NCI-H345 treated with DMSO at 0.1 percent for 48 hours (cell line): ENCODE data around the gene ZNF225.
"Not testable (repeated sequence)": the region's sequence is repeated elsewhere in the genome, so short reads cannot be mapped to it uniquely, and the experiment has no call there.

Source experiments
- DNase-seq: peaks from one replicate; lab custom pipeline; 2025; ENCODE audit not compliant: unreplicated experiment; lab: John Stamatoyannopoulos, UW

The ZNF225 gene

DNA sequence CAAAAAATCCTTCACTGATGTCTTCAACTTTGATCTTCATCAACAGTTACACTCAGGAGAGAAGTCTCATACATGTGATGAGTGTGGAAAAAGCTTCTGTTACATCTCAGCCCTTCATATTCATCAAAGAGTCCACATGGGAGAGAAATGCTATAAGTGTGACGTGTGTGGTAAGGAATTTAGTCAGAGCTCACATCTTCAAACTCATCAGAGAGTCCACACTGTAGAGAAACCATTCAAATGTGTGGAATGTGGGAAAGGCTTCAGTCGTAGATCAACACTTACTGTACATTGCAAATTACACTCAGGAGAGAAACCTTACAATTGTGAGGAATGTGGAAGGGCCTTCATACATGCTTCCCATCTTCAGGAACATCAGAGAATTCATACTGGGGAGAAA is 43.3 kb downstream of the ZNF225 start:
- no peak for DNase-seq

DNA sequence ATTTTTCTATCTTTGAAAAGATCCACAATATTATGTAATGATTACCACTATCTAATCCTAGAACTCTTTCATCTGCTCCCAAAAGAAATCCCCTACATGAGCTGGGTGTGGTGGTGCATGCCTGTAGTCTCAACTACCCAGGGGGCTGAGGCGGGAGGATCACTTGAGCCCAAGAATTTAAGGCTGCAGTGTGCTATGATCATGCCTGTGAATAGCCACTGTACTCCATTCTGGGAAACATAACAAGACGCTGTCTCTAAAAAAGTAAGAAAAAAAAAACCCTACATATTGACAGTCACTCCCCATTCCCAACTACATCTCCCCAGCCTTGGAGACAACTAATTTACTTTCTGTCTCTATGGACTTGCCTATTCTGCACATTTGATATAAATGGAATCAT is 50.6 kb downstream of the ZNF225 start:
- DNase-seq: no peak

DNA sequence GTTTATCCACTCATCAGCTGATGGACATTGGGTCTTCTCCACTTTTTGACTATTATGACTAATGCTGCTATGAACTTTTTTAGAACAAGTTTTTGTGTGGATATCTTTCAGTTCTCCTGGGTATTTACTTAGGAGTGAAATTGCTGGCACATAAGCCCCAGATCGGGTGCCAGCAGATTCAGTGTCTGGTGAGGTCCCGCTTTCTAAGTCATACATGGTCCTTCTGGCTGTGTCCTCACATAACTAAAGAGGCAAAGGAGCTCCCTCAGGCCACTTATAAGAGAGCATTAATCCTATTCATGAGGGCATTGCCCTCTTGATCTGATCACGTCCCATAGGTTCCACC is 51.1 kb downstream of the ZNF225 start:
- no peak for DNase-seq

DNA sequence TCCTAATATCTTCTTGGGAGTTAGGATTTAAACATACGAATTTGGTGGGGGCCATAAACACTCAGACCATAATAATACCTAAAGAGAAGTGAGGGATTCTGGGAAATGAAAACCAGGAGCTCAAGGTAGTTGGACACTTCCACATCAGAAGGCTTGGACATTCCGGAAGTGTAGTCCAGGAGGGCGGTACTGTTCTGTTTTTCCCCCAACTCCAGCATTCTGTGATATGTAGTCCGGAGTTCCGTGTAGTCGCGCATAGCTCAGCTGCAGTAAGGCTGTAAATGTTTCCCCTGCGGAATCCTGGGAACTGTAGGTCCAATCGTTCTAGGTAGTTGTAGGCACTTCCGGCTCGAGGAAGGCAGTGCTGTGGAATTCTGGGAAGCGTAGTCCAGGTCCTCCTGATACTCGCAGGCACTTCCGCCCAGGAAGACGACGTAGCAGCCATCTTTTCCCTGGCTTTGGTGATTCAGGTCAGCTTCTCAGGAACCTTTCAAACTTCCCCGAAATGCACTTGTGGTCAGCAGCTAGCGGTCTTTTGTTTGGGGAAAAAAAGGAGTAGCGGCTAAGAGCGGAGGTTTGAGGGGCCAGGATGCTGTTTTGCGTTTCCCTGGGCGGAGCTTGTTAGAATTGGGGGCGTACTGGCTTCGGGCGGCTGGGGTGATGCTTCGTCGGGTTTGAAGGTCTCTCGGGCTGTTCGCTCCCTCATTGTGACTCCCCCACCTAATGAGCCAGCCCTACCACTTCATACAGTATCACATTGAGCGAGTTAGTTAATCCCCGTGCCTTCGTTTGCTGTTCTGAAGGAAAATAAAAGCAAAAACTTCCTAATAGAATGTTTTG is 51.7 kb downstream of the ZNF225 start, which contains the start of gene ZNF226:
ZNF226 (plus strand) TSS at position 428 of the 840 bp plus-strand sequence. CDS start 4,981 bp downstream, outside the sequence.
- DNase-seq: peak; percentile 90

DNA sequence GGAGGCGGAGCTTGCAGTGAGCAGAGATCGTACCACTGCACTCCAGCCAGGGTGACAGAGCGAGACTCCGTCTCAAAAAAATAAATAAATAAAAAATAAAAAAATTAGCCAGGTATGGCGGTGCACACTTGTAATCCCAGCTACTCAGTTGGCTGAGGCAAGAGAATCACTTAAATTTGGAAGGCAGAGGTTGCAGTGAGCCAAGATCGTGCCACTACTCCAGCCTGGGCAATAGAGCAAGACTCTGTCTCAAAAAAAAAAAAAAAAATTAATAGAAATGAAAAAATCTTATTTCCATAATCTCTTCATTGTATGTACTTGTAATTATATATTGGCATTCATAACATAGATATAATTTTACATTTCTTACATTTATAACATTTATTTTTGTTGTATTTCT is 57.5 kb downstream of the ZNF225 start:
- not testable (repeated sequence) for DNase-seq

DNA sequence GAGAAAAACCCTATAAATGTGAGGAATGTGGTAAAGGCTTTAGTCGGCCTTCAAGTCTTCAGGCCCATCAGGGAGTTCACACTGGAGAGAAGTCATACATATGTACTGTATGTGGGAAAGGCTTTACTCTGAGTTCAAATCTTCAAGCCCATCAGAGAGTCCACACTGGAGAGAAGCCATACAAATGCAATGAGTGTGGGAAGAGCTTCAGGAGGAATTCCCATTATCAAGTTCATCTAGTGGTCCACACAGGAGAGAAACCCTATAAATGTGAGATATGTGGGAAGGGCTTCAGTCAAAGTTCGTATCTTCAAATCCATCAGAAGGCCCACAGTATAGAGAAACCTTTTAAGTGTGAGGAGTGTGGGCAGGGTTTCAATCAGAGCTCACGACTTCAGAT is 63.4 kb downstream of the ZNF225 start:
- DNase-seq: no peak

DNA sequence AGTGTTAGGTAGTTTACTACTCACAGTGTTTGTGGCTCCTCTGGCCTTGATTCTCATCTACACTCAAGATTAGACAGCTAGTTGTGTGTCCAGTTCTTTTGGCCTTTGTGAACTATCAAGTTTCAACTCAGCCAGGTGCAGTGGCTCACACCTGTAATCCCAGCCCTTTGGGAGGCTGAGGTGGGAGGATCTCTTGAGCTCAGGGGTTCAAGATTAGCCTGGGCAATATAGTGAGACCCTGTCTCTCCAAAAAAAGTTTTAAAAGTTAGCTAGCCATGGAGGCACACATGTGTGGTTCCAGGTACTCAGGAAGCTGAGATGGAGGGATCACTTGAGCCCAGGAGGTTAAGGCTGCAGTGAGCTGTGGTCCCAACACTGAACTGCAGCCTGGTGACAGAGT is 67.8 kb downstream of the ZNF225 start:
- no peak for DNase-seq

DNA sequence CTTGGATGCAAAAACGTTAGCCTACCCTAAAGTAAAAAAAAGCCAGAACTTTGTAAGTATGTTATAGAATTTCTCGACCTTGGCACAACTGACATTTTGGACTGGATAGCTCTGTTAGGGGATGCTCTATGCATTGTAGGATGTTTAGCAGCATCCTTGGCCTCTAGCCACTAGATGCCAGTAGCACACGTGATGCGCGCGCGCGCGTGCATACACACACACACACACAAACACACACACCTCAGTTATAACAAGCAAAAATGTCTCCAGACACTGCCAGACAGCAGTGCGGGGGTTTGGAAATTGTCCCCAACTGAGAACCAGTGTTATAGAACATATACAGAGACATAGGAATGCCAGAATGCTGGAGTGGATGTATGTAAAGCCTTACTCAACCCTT is 68.9 kb downstream of the ZNF225 start:
- no peak for DNase-seq
